Measurements from ENCODE around the gene RDH14. TPM values are rescaled to one million over a fixed set of nuclear protein-coding genes. Genes with fewer than 3 reads are reported as not detected.

RDH14 gene
- polyA plus RNA-seq, 1 experiment = 25.1 TPM

GRCh38 chr2:18544171-18544570, 16.3 kb downstream of the RDH14 start:
- POLR2A ChIA-PET = no interaction called here
- CTCF ChIA-PET = no interaction called here
- no peak for TF ChIP-seq CTCF (IDR thresholded peaks at IDR 0.05; ENCODE audit: low read depth, low read length)
- Histone ChIP-seq H3K27me3 (ENCODE audit: control insufficient read depth, insufficient read depth, low read length) (no peaks in the 10 kb centered on the region), H3K4me3 (ENCODE audit: low read depth, low read length) (no peak overlapping the region), H3K27ac (ENCODE audit: low read depth, low read length) (no peak overlapping the region), H3K9me3 (ENCODE audit: control insufficient read depth, insufficient read depth, low read length) (no peaks in the 10 kb centered on the region)
- no peak for DNase-seq (ENCODE audit: low read depth, low spot score)

- Histone ChIP-seq H3K4me3 (ENCODE audit: low read depth, low read length) (no peak overlapping the region), H3K9me3 (ENCODE audit: control insufficient read depth, insufficient read depth, low read length) (no peaks in the 10 kb centered on the region), H3K27me3 (ENCODE audit: control insufficient read depth, insufficient read depth, low read length) (no peaks in the 10 kb centered on the region), H3K27ac (ENCODE audit: low read depth, low read length) (no peak overlapping the region)
- ChIA-PET POLR2A (no interaction called here), CTCF (no interaction called here)
- no peak for TF ChIP-seq CTCF (IDR thresholded peaks at IDR 0.05; ENCODE audit: low read depth, low read length)
- no peak for DNase-seq (ENCODE audit: low read depth, low spot score)
These were observed 19.6 kb downstream of the RDH14 start for GRCh38 chr2:18540872-18541271.

GRCh38 chr2:18536697-18537096, 23.8 kb downstream of the RDH14 start:
- DNase-seq (ENCODE audit: low read depth, low spot score) = no peak
- Histone ChIP-seq H3K9me3 (ENCODE audit: control insufficient read depth, insufficient read depth, low read length) (no peaks in the 10 kb centered on the region), H3K27ac (ENCODE audit: low read depth, low read length) (no peak overlapping the region), H3K27me3 (ENCODE audit: control insufficient read depth, insufficient read depth, low read length) (no peaks in the 10 kb centered on the region), H3K4me3 (ENCODE audit: low read depth, low read length) (no peak overlapping the region)
- no peak for TF ChIP-seq CTCF (IDR thresholded peaks at IDR 0.05; ENCODE audit: low read depth, low read length)
- ChIA-PET POLR2A (no interaction called here), CTCF (interaction anchor here (0.9 to 1.5 kb wide), 2 partner anchors 16 to 17 kb away, joined by 3 to 4 read pairs; no protein-coding TSS in a partner anchor)

- H3K4me3 ChIP-seq (ENCODE audit: low read depth, low read length) = no peak overlapping the region
- no peak for TF ChIP-seq CTCF (IDR thresholded peaks at IDR 0.05; ENCODE audit: low read depth, low read length)
- H3K9me3 ChIP-seq (ENCODE audit: control insufficient read depth, insufficient read depth, low read length) = no peaks in the 10 kb centered on the region
- POLR2A ChIA-PET = no interaction called here
- H3K27ac ChIP-seq (ENCODE audit: low read depth, low read length) = no peak overlapping the region
- no peaks in the 10 kb centered on the region for H3K27me3 ChIP-seq (ENCODE audit: control insufficient read depth, insufficient read depth, low read length)
- CTCF ChIA-PET = interaction anchor here (1.5 kb wide), 1 partner anchor 15 kb away, joined by 3 read pairs; no protein-coding TSS in a partner anchor
- no peak for DNase-seq (ENCODE audit: low read depth, low spot score)
These were observed 24.4 kb downstream of the RDH14 start for GRCh38 chr2:18536100-18536499.

GRCh38 chr2:18531194-18531593, 29.3 kb downstream of the RDH14 start:
- no peak for DNase-seq (ENCODE audit: low read depth, low spot score)
- POLR2A ChIA-PET = no interaction called here
- CTCF ChIA-PET = interaction anchor here (2.7 kb wide), 1 partner anchor 10 kb away, joined by 10 read pairs; no protein-coding TSS in a partner anchor

More at GRCh38 chr2:18531194-18531593, 29.3 kb downstream of the RDH14 start:
- Histone ChIP-seq H3K9me3 (ENCODE audit: control insufficient read depth, insufficient read depth, low read length) (no peaks in the 10 kb centered on the region), H3K4me3 (ENCODE audit: low read depth, low read length) (no peak overlapping the region), H3K27me3 (ENCODE audit: control insufficient read depth, insufficient read depth, low read length) (no peaks in the 10 kb centered on the region), H3K27ac (ENCODE audit: low read depth, low read length) (no peak overlapping the region)
- TF ChIP-seq CTCF (IDR thresholded peaks at IDR 0.05; ENCODE audit: low read depth, low read length) = no peak
